ENCODE measurements around the gene DUSP1.

DNA sequence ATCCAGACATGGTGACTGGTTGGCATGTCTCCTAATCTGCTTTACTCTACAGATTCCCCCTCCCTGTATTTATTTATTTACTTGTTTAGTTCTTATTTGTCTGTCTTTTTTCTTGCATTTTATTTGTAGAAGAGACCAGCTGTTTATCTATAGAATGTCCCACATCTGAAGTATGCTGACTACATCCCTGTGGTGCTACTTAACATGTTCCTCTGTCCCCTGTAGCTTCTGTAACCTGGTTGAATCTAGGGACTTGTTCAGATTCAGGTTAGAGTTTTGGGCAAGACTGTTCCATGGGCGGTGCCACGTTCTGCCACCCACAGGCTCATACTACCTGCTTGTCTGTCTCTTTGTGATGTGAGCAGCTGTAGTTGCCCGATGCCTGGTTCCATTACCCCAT, 23.5 kb downstream of the DUSP1 start:
- TF ChIP-seq, protein P1, sequence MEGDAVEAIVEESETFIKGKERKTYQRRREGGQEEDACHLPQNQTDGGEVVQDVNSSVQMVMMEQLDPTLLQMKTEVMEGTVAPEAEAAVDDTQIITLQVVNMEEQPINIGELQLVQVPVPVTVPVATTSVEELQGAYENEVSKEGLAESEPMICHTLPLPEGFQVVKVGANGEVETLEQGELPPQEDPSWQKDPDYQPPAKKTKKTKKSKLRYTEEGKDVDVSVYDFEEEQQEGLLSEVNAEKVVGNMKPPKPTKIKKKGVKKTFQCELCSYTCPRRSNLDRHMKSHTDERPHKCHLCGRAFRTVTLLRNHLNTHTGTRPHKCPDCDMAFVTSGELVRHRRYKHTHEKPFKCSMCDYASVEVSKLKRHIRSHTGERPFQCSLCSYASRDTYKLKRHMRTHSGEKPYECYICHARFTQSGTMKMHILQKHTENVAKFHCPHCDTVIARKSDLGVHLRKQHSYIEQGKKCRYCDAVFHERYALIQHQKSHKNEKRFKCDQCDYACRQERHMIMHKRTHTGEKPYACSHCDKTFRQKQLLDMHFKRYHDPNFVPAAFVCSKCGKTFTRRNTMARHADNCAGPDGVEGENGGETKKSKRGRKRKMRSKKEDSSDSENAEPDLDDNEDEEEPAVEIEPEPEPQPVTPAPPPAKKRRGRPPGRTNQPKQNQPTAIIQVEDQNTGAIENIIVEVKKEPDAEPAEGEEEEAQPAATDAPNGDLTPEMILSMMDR (IDR thresholded peaks at IDR 0.05): no peak
- no peak for TF ChIP-seq POLR2A (IDR thresholded peaks at IDR 0.05)

Data from thyroid gland (tissue), 4 donors.